SJSA1 (cell line): Measurements from ENCODE around the gene KRT33B. TPM values are rescaled to one million over a fixed set of nuclear protein-coding genes. Genes with fewer than 3 reads are reported as not detected.

Experiments
- DNase-seq, 2 experiments: peaks; one replicate each; pipeline ENCODE4 v3.0.0-alpha.2; 2015 to 2020; ENCODE audit warnings: low spot score in 2 of 2, low read depth in 1 of 2
- H3K27ac ChIP-seq: fragments of 250-450 bp; sonication (Bioruptor Pico); 2 replicates; pipeline ENCODE4 v1.5.1; 2020; ENCODE audit warnings: mild to moderate bottlenecking, moderate library complexity
- H3K27me3 ChIP-seq: fragments of 250-450 bp; sonication (Bioruptor Pico); replicated peaks from 2 replicates; pipeline ENCODE4 v1.5.1; 2020; ENCODE audit warnings: mild to moderate bottlenecking, moderate library complexity
- H3K36me3 ChIP-seq: fragments of 250-450 bp; sonication (Bioruptor Pico); 2 replicates; pipeline ENCODE4 v1.5.1; 2020; ENCODE audit warnings: mild to moderate bottlenecking
- H3K4me1 ChIP-seq: fragments of 250-450 bp; sonication (Bioruptor Pico); replicated peaks from 2 replicates; pipeline ENCODE4 v1.6.1; 2021; ENCODE audit warnings: mild to moderate bottlenecking
- H3K4me3 ChIP-seq: fragments of 250-450 bp; sonication (Bioruptor Pico); 2 replicates; pipeline ENCODE4 v1.5.1; 2020; ENCODE audit warnings: mild to moderate bottlenecking
- H3K9me3 ChIP-seq: fragments of 250-450 bp; sonication (Bioruptor Pico); replicated peaks from 2 replicates; pipeline ENCODE4 v1.5.1; 2020; ENCODE audit warnings: mild to moderate bottlenecking
- total RNA-seq: library from RNA; depleted of rRNA; stranded (reverse); fragments of >200 nt; shearing (Covaris generic); gene quantifications from 2 replicates; pipeline ENCODE4 v1.2.3, GENCODE V29; 2014; rRNA removed

KRT33B gene
- total RNA-seq: 0.21 and 0.72 TPM in 2 replicates

- H3K4me1 ChIP-seq: peaks cover 17% of the 10 kb centered on the region
Observed at GRCh38 chr17:41369713-41370112, at the start of gene KRT33B. TSS of gene KRT33B (minus strand) at chr17:41369813. CDS start at chr17:41369750, 63 bp downstream.

GRCh38 chr17:41418116-41418860 is 48.7 kb upstream of the KRT33B start:
- Histone ChIP-seq H3K9me3 (no peaks in the 10 kb centered on the region), H3K27ac (no peak overlapping the region)

More at GRCh38 chr17:41369713-41370112, at the start of gene KRT33B:
- no peak for DNase-seq
- no peaks in the 10 kb centered on the region for H3K9me3 ChIP-seq
- H3K36me3 ChIP-seq: no peaks in the 10 kb centered on the region
- H3K27me3 ChIP-seq: no peaks in the 10 kb centered on the region
- no peak within 1 kb of the TSS for H3K27ac ChIP-seq
- H3K4me3 ChIP-seq: no peak within 1 kb of the TSS

GRCh38 chr17:41417576-41418015 is 48.0 kb upstream of the KRT33B start:
- Histone ChIP-seq H3K27ac (no peak overlapping the region), H3K9me3 (no peaks in the 10 kb centered on the region), H3K4me3 (no peak overlapping the region), H3K36me3 (no peaks in the 10 kb centered on the region), H3K27me3 (no peaks in the 10 kb centered on the region), H3K4me1 (peaks cover 50% of the 10 kb centered on the region)
- DNase-seq: peak in 1 of 2 experiments; percentile 11

More at GRCh38 chr17:41418116-41418860, 48.7 kb upstream of the KRT33B start:
- H3K27me3 ChIP-seq: no peaks in the 10 kb centered on the region
- H3K36me3 ChIP-seq: no peaks in the 10 kb centered on the region
- no peak for DNase-seq
- H3K4me3 ChIP-seq: no peak overlapping the region
- H3K4me1 ChIP-seq: peaks cover 47% of the 10 kb centered on the region

GRCh38 chr17:41417127-41417526 is 47.5 kb upstream of the KRT33B start:
- no peaks in the 10 kb centered on the region for H3K27me3 ChIP-seq
- no peaks in the 10 kb centered on the region for H3K36me3 ChIP-seq
- DNase-seq: peak in 1 of 2 experiments; percentile 9
- no peaks in the 10 kb centered on the region for H3K9me3 ChIP-seq
- H3K4me1 ChIP-seq: peaks cover 50% of the 10 kb centered on the region
- peak overlapping the region; percentile 58 for H3K27ac ChIP-seq
- no peak overlapping the region for H3K4me3 ChIP-seq

- H3K9me3 ChIP-seq: no peaks in the 10 kb centered on the region
- no peak for DNase-seq
- no peaks in the 10 kb centered on the region for H3K27me3 ChIP-seq
- peaks cover 50% of the 10 kb centered on the region for H3K4me1 ChIP-seq
- H3K27ac ChIP-seq: peak overlapping the region; percentile 58
- no peaks in the 10 kb centered on the region for H3K36me3 ChIP-seq
- H3K4me3 ChIP-seq: no peak overlapping the region
Observed at GRCh38 chr17:41416479-41416878, 46.9 kb upstream of the KRT33B start.

GRCh38 chr17:41415833-41416335 is 46.3 kb upstream of the KRT33B start:
- DNase-seq: peak; percentile 52 to 70
- no peaks in the 10 kb centered on the region for H3K9me3 ChIP-seq
- H3K27ac ChIP-seq: peak overlapping the region; percentile 58
- H3K4me3 ChIP-seq: no peak overlapping the region
- H3K36me3 ChIP-seq: no peaks in the 10 kb centered on the region
- H3K4me1 ChIP-seq: peaks cover 50% of the 10 kb centered on the region
- H3K27me3 ChIP-seq: no peaks in the 10 kb centered on the region

- H3K4me1 ChIP-seq: peaks cover 50% of the 10 kb centered on the region
- H3K36me3 ChIP-seq: no peaks in the 10 kb centered on the region
- H3K27ac ChIP-seq: peak overlapping the region; percentile 58
- no peaks in the 10 kb centered on the region for H3K27me3 ChIP-seq
- H3K4me3 ChIP-seq: no peak overlapping the region
- no peaks in the 10 kb centered on the region for H3K9me3 ChIP-seq
- peak in 1 of 2 experiments; percentile 63 for DNase-seq
Observed at GRCh38 chr17:41415411-41415810, 45.8 kb upstream of the KRT33B start.

- no peak for DNase-seq
- H3K4me1 ChIP-seq: peaks cover 50% of the 10 kb centered on the region
- H3K27ac ChIP-seq: no peak overlapping the region
Observed at GRCh38 chr17:41413982-41414381, 44.4 kb upstream of the KRT33B start.

GRCh38 chr17:41413353-41413957 is 43.8 kb upstream of the KRT33B start:
- Histone ChIP-seq H3K4me1 (peaks cover 50% of the 10 kb centered on the region), H3K4me3 (no peak overlapping the region), H3K27me3 (no peaks in the 10 kb centered on the region), H3K9me3 (no peaks in the 10 kb centered on the region), H3K36me3 (no peaks in the 10 kb centered on the region), H3K27ac (no peak overlapping the region)
- peak in 1 of 2 experiments; percentile 35 for DNase-seq

More at GRCh38 chr17:41413982-41414381, 44.4 kb upstream of the KRT33B start:
- Histone ChIP-seq H3K36me3 (no peaks in the 10 kb centered on the region), H3K27me3 (no peaks in the 10 kb centered on the region), H3K4me3 (no peak overlapping the region), H3K9me3 (no peaks in the 10 kb centered on the region)

- Histone ChIP-seq H3K27me3 (no peaks in the 10 kb centered on the region), H3K4me1 (peaks cover 33% of the 10 kb centered on the region), H3K4me3 (no peak overlapping the region), H3K9me3 (no peaks in the 10 kb centered on the region), H3K27ac (no peak overlapping the region), H3K36me3 (no peaks in the 10 kb centered on the region)
- no peak for DNase-seq
Observed at GRCh38 chr17:41411072-41411840, 41.6 kb upstream of the KRT33B start.

GRCh38 chr17:41407226-41407625 is 37.6 kb upstream of the KRT33B start:
- Histone ChIP-seq H3K4me1 (peaks cover 31% of the 10 kb centered on the region), H3K4me3 (no peak overlapping the region), H3K36me3 (no peaks in the 10 kb centered on the region), H3K27me3 (no peaks in the 10 kb centered on the region), H3K9me3 (no peaks in the 10 kb centered on the region), H3K27ac (no peak overlapping the region)
- DNase-seq: no peak

- Histone ChIP-seq H3K27ac (no peak overlapping the region), H3K27me3 (no peaks in the 10 kb centered on the region), H3K9me3 (no peaks in the 10 kb centered on the region), H3K4me1 (peaks cover 33% of the 10 kb centered on the region), H3K36me3 (no peaks in the 10 kb centered on the region), H3K4me3 (no peak overlapping the region)
- DNase-seq: no peak
Observed at GRCh38 chr17:41406205-41406604, 36.6 kb upstream of the KRT33B start.

- H3K4me3 ChIP-seq: no peak overlapping the region
Observed at GRCh38 chr17:41404024-41404671, 34.5 kb upstream of the KRT33B start.

More at GRCh38 chr17:41404024-41404671, 34.5 kb upstream of the KRT33B start:
- DNase-seq: peak; percentile 84 to 96
- peaks cover 33% of the 10 kb centered on the region for H3K4me1 ChIP-seq
- H3K27me3 ChIP-seq: no peaks in the 10 kb centered on the region
- H3K9me3 ChIP-seq: no peaks in the 10 kb centered on the region
- no peaks in the 10 kb centered on the region for H3K36me3 ChIP-seq
- H3K27ac ChIP-seq: peak overlapping the region; percentile 64
